HS-27A (cell line): Measurements from ENCODE around the gene GSTM2.
"Not testable (repeated sequence)": the region's sequence is repeated elsewhere in the genome, so short reads cannot be mapped to it uniquely, and the experiment has no call there.

Experiments used
- DNase-seq: peaks from one replicate; pipeline ENCODE4 v3.0.0-alpha.2; 2012; ENCODE audit warnings: low read depth, missing footprints

Gene GSTM2

DNA sequence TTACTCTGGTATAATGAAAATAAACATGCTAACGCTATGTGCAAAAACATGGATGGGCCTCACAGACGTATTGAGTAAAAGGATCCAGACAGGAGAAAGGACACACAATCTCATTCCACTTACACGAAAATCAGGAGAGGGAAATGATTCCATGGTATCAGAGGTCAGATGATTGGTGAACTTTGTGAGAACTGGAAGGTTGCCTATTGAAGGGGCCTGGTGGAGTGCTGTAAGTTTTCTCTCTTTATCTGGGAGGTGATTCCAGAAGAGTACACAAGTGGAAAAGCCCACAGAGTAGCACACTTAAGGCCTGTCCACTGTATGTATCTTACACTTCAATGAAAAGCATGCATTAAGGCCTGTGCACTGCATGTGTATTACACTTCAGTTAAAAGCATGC, 9.6 kb downstream of the GSTM2 start:
- DNase-seq, result no peak

DNA sequence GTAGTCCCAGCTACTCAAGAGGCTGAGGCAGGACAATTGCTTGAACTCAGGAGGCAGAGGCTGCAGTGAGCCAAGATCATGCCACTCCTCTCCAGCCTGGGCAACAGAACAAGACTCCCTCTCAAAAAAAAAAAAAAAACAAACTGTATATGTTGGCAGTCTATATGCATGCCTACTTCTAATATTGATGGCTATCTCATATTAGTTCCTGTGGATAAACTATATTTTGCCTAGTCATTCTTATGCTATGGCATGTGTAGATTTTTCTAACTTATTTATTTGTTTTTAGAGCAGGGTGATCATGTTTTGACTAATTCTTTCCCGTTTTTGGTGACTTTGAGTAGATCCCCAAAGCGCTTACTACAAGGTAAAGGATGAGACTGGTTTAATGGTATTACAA, 10.8 kb downstream of the GSTM2 start:
- DNase-seq, result not testable (repeated sequence)

DNA sequence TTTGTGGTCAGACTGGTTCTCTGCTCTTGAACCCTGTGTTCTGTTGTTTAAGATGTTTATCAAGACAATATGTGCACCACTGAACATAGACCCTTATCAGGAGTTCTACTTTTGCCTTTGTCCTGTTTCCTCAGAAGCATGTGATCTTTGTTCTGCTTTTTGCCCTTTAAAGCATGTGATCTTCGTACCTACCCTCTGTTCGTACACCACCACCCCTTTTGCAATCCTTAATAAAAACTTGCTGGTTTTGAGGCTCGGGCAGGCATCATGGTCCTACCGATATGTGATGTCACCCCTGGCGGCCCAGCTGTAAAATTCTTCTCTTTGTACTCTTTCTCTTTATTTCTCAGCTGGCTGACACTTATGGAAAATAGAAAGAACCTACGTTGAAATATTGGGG, 16.9 kb downstream of the GSTM2 start:
- not testable (repeated sequence) for DNase-seq

DNA sequence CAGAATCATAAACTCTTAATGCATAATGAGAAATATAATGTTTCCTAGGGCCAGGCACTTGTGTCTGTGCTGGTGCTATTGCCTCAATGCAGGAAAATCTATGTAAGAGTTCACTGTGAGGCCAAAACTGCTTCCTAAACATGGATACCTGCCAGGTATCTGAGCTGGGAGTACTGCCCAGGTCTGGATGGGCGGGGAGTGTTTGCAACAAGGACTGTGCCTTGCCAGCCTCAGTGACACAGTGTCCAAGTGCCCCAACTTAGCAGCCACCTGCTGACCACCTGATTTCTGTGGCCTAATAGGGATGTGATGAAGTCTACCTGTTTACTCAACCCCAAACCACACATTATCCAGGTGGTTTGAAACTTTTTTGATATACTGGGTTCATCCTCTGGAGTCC, 17.5 kb downstream of the GSTM2 start:
- DNase-seq, result not testable (repeated sequence)

DNA sequence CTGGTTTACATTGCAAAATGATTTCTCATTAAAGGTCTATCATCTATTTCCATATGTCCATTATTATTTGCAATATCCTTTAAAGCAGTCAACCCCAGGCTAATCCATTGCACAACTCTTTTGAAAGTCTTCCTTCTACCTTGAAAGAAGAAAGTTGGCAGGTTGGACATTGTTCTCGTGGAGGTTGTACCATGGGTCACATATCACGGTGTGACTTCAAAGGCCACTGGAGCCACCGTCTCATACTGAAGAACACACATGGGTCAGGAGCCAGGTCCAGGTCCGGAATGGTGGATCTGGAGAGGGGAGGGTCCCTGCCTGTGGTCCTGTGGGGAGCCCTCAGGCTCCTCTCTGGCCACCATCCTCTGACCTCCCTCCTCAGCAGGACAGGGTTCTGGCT, 18.0 kb downstream of the GSTM2 start:
- DNase-seq, result not testable (repeated sequence)

DNA sequence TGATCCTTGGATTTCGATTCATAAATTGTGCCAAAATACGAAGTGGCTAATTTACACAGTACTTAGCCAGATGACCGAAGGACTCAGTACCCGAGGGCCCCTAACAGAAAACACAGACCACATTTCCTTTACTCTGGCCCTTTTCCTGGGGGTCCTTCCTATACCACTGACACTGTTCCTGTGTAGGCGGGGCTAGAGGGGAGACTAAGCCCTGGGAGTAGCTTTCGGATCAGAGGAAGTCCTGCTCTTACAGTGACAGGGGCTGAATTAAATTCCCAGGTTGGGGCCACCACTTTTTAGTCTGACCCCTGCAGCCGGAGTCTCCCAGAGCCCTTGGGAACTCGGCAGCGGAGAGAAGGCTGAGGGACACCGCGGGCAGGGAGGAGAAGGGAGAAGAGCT, 19.3 kb downstream of the GSTM2 start:
- not testable (repeated sequence) for DNase-seq

DNA sequence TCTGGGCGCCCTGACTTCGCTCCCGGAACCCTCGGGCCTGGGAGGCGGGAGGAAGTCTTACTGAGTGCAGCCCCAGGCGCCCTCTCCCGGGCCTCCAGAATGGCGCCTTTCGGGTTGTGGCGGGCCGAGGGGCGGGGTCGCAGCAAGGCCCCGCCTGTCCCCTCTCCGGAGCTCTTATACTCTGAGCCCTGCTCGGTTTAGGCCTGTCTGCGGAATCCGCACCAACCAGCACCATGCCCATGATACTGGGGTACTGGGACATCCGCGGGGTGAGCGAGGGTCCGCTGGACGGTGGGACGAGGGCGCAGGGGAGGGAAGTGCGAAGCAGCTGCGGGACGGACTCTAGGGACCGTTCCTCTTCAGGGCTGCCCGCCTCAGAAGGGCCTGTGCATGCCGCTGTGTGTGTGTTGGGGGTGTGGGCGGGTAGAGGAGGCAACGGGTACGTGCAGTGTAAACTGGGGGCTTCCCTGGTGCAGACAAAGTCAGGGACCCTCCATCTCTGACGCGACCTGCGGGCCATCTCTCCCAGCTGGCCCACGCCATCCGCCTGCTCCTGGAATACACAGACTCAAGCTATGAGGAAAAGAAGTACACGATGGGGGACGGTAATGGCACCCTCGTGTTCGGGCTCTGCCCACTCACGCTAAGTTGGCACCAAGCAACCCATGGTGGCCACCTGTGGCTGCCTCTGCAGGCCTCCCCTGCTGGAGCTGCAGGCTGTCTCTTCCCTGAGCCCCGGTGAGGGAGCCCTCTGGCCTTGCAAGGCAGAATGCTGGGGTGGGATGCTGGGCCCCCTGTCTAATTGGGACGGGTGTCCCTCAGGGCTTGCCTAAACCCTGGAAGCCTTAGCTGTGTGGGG, 20.0 kb downstream of the GSTM2 start, which contains the start of gene GSTM1:
GSTM1 (plus strand) TSS at position 177 of the 859 bp plus-strand sequence; CDS start at position 234, 57 bp downstream.
- DNase-seq, result no peak

DNA sequence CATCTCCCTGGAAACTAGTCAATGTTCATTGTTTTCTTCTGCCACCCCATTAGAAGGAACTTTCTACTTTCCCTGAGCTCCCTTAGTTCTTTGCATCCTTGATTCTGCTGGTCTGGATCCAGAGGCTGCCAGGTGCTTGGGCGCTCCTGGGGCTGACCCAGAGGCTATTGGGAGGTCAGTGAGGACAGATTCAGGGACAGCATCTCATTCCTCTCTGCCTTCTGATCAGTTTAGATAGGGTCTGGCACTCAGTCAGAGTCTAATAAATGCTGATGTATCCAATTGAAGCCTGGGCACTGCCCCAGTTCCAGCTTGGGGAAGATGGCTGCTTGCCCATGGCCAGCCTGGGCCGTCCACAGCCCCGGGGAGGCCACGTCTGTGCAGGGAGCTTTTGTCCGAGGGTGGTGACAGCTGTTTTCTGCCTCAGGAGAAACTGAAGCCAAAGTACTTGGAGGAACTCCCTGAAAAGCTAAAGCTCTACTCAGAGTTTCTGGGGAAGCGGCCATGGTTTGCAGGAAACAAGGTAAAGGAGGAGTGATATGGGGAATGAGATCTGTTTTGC, 22.1 kb downstream of the GSTM2 start:
- no peak for DNase-seq

DNA sequence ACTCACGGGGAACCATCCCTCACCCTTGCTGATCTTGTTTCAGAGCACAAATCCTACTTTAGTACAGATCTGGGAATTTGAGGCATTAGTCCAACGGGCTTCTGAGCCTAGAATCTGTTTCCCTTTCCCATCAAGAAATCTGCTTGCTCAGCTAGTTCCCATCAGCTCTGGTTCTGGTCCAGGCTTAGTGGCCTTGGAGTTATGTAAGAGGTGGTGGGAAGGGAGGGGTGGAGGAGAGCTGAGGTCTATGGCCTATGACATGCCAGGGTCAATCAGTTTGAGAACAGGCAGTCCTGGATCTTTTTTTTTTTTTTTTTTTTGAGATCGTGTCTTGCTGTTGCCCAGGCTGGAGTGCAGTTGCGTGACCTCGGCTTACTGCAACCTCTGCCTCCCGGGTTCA, 23.9 kb downstream of the GSTM2 start:
- no peak for DNase-seq

DNA sequence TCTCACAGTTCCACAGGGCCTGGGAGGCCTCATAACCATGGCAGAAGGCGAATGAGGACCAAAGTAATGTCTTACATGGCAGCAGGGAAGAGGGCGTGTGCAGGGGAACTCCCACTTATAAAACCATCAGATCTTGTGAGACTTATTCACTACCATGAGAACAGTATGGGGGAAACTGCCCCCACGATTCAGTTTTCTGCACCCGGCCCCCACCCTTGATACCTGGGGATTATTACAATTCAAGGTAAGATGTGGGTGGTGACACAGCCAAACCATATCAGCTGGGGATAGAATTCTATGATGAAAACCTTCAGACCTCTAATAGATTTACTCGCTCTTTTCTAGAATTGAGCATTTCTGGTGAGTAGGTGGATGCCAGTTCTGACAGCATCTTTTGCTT, 26.5 kb downstream of the GSTM2 start:
- not testable (repeated sequence) for DNase-seq

DNA sequence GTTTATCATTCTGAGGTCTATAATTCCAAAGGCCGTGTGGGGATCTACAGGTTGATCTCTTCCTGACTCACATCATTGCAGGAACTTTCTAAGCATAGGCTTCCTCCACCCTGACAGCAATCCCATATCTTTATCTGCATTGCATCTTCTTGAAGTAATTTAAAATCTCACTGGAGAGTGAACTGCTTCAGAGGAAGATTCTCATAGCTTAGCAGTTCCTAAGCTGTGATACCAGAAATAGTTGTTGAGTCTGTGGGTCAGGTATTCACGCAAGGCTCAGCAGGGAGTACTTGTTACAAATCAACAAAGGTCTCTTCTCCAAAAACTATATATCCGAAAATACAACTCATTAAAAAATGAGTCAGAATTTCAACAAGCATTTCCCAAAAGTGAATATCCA, 27.3 kb downstream of the GSTM2 start:
- DNase-seq, result not testable (repeated sequence)

DNA sequence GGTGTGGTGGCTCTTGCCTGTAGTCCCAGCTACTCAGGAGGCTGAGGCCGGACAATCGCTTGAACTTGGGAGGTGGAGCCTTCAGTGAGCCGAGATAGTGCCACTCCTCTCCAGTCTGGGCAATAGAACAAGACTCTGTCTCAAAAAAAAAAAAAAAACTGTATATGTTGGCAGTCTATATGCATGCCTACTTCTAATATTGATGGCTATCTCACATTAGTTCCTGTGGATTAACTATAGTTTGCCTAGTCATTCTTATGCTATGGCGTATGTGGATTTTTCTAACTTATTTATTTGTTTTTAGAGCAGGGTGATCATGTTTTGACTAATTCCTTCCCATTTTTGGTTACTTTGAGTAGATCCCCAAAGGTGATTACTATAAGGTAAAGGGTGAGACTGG, 29.2 kb downstream of the GSTM2 start:
- no peak for DNase-seq

DNA sequence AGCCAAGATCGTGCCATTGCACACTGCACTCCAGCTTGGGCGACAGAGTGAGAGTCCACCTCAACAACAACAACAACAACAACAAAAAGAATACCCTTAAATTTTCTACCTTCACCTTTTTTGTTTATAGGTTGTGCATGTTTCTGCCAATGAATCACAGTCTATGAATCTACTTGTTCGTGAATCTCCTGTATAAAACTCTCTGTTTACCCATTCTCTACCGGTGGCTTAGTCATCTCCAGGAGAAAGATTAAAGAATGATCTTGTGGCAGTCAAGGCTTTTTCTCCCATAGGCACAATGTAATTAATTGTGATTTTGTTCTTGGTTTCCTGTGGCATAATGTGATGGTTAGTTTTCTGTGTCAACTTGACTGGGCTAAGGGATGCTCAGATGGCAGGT, 30.0 kb downstream of the GSTM2 start:
- DNase-seq, result not testable (repeated sequence)

DNA sequence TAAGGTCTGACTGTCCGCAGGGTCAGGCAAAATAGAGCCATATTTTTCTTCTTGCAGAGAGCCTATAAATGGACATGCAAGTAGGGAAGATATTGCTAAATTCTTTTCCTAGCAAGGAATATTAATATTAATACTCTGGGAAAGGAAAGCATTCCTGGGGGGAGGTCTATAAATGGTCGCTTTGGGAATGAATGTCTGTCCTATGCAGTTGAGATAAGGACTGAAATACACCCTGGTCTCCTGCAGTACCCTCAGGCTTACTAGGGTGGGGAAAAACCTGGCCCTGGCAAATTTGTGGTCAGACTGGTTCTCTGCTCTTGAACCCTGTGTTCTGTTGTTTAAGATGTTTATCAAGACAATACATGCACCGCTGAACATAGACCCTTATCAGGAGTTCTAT, 35.1 kb downstream of the GSTM2 start:
- not testable (repeated sequence) for DNase-seq

DNA sequence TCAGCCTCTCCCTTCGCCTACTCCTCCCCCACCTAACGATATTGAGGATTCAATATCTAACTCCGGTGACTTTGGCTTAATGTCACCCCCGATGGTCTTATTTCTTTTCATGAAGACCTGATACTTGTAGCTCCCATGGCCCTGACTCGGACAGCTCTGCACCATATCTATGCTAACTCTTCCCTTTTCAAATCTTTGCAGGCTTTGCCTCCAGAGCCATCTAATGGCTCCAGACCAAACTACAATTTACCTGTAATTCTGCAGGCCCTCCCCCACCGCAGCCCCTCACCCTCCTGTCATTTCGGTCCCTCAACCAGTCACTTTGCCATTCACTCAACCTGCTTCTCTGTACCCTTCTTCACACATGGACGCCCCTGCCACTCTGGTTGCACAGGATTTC, 36.3 kb downstream of the GSTM2 start:
- DNase-seq, result no peak

DNA sequence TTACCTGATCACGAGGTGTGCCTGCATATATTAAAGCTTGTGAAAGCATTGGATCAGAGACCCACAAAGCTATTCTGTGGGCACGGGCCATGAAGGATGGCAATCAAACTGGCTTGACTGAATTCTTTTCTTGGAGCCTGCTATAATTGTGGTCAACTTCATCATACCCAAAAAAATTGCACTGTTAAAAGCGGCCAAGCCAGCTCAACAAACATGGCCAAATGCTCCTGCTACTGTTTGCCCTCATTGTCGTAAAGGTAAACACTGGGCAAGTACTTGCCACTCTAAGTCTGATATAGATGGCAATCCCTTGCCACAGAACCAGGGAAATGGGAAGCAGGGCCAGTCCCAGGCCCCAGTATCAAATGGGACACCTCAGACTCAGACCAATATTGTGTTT, 37.6 kb downstream of the GSTM2 start:
- no peak for DNase-seq

DNA sequence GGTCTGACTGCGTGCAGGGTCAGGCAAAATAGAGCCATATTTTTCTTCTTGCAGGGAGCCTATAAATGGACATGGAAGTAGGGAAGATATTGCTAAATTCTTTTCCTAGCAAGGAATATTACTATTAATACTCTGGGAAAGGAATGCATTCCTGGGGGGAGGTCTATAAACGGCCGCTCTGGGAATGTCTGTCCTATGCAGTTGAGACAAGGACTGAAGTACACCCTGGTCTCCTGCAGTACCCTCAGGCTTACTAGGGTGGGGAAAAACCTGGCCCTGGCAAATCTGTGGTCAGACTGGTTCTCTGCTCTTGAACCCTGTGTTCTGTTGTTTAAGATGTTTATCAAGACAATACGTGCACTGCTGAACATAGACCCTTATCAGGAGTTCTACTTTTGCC, 41.1 kb downstream of the GSTM2 start:
- not testable (repeated sequence) for DNase-seq

DNA sequence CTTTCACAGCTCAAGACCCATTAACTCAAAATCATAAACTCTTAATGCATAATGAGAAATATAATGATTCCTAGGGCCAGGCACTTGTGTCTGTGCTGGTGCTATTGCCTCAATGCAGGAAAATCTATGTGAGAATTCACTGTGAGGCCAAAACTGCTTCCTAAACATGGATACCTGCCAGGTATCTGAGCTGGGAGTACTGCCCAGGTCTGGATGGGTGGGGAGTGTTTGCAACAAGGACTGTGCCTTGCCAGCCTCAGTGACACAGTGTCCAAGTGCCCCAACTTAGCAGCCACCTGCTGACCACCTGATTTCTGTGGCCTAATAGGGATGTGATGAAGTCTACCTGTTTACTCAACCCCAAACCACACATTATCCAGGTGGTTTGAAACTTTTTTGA, 42.0 kb downstream of the GSTM2 start:
- DNase-seq, result not testable (repeated sequence)

DNA sequence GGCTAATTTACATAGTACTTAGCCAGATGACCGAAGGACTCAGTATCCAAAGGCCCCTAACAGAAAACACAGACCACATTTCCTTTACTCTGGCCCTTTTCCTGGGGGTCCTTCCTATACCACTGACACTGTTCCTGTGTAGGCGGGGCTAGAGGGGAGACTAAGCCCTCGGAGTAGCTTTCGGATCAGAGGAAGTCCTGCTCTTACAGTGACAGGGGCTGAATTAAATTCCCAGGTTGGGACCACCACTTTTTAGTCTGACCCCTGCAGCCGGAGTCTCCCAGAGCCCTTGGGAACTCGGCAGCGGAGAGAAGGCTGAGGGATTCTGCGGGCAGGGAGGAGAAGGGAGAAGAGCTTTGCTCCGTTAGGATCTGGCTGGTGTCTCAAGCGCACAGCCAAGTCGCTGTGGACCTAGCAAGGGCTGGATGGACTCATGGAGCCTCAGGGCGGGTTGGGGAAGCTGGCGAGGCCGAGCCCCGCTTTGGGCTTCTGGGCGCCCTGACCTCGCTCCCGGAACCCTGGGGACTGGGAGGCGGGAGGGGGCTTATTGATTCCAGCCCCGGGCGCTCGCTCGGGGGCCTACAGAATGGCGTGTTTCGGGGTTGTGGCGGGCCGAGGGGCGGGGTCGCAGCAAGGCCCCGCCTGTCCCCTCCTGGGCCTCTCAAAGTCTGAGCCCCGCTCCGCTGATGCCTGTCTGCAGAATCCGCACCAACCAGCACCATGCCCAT, 43.9 kb downstream of the GSTM2 start, which contains the start of gene GSTM5:
GSTM5 (plus strand) TSS at position 659 of the 728 bp plus-strand sequence; CDS start at position 721, 62 bp downstream.
- DNase-seq, result not testable (repeated sequence)

DNA sequence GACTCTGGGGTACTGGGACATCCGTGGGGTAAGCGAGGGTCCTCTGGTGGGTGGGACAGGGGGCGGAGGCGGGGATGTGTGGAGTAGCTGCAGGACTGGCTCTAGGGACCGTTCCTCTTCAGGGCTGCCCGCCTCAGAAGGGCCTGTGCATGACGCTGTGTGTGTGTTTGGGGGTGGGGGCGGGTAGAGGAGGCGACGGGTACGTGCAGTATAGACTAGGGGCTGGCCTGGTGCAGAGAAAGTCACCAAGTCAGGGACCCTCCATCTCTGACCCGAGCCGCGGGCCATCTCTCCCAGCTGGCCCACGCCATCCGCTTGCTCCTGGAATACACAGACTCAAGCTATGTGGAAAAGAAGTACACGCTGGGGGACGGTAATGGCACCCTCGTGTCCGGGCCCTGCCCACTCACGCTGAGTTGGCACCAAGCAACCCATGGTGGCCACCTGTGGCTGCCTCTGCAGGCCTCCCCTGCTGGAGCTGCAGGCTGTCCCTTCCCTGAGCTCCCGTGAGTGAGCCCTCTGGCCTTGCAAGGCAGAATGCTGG, 44.5 kb downstream of the GSTM2 start:
- no peak for DNase-seq

DNA sequence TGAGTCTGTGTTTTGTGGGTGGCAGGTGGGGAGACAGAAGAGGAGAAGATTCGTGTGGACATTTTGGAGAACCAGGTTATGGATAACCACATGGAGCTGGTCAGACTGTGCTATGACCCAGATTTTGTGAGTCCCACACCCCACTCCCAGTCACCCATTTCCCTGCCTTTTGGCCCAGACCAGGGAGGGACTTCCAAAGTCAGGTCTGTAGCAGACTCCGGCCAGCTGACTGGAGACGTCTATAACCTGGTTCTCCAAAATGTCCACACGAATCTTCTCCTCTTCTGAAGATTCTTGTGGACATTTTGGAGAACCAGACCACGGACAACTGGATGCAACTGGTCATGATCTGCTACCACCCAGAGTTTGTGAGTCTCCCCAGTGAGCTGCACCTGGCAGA, 45.8 kb downstream of the GSTM2 start:
- no peak for DNase-seq

DNA sequence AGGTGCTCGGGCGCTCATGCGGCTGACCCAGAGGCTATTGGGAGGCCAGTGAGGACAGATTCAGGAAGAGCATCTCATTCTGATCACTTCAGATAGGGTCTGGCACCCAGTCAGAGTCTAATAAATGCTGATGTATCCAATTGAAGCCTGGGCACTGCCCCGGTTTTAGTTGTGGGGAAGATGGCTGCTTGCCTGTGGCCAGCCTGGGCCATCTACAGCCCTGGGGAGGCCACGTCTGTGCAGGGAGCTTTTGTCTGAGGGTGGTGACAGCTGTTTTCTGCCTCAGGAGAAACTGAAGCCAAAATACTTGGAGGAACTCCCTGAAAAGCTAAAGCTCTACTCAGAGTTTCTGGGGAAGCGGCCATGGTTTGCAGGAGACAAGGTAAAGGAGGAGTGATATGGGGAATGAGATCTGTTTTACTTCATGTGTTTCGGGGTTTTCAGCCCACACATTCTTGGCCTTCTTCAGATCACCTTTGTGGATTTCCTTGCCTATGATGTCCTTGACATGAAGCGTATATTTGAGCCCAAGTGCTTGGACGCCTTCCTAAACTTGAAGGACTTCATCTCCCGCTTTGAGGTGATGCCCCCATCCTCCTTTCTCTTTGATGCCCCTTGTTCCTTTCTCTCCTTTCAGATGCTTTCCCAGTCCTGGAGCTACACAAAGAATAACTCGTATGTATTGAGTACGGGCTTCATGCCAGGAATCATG, 47.0 kb downstream of the GSTM2 start:
- DNase-seq, result no peak
